Thoracic aorta (tissue), 2 donors: Measurements from ENCODE around the gene MS4A18. TPM values are rescaled to one million over a fixed set of nuclear protein-coding genes. Genes with fewer than 3 reads are reported as not detected.
"Not testable (repeated sequence)": the region's sequence is repeated elsewhere in the genome, so short reads cannot be mapped to it uniquely, and the experiment has no call there.

ENCODE experiments used
- ATAC-seq: fragments of 150-250 bp; one replicate; pipeline ENCODE4 v1.8.0; 2017; ENCODE audit warnings: low read depth; ENCODE audit not compliant: insufficient number of reproducible peaks, low FRiP score
- DNase-seq: peaks from one replicate; pipeline ENCODE4 v3.0.0-alpha.2; 2020; ENCODE audit warnings: low spot score
- H3K27ac ChIP-seq, 2 donors: fragments of 200-600 bp; sonication (generic); 1 replicate in 1 of 2; 2 replicates in 1 of 2; pipeline ENCODE4 v1.5.1; 2016; ENCODE audit warnings: mild to moderate bottlenecking in 2 of 2, moderate library complexity in 2 of 2
- H3K27me3 ChIP-seq: fragments of 200-600 bp; sonication (generic); replicated peaks from 2 replicates; pipeline ENCODE4 v1.6.0; 2016; ENCODE audit warnings: mild to moderate bottlenecking; ENCODE audit not compliant: insufficient read depth
- H3K36me3 ChIP-seq: fragments of 200-600 bp; sonication (generic); one replicate; pipeline ENCODE4 v1.5.1; 2016
- H3K4me1 ChIP-seq, 2 donors: fragments of 200-600 bp; sonication (generic); 1 replicate in 1 of 2; 2 replicates in 1 of 2; pipeline versions ENCODE4 v1.5.1 to v1.6.0; 2016; ENCODE audit warnings: low read depth in 2 of 2, mild to moderate bottlenecking in 1 of 2; ENCODE audit not compliant: control insufficient read depth in 1 of 2
- H3K4me3 ChIP-seq: fragments of 200-600 bp; sonication (generic); 2 replicates; pipeline ENCODE4 v1.5.1; 2016; ENCODE audit warnings: mild to moderate bottlenecking
- H3K9me3 ChIP-seq: fragments of 200-600 bp; sonication (generic); 2 replicates; pipeline ENCODE4 v1.5.1; 2016
- CTCF ChIP-seq: fragments of 200-600 bp; sonication (generic); IDR thresholded peaks from one replicate; pipeline ENCODE4 v1.5.1; 2019; ENCODE audit warnings: antibody characterized with exemption
- total RNA-seq, 2 donors: library from RNA; depleted of rRNA; stranded (reverse); fragments of >200 nt; gene quantifications; one replicate each; pipeline versions ENCODE4 v1.1.0 to v1.2.3, GENCODE V29; 2016

MS4A18 gene
- total RNA-seq: not detected

GRCh38 chr11:60724420-60724819 lies at the start of gene MS4A18:
Gene MS4A18 (plus strand): TSS chr11:60724720.
- no peak for ATAC-seq

DNA sequence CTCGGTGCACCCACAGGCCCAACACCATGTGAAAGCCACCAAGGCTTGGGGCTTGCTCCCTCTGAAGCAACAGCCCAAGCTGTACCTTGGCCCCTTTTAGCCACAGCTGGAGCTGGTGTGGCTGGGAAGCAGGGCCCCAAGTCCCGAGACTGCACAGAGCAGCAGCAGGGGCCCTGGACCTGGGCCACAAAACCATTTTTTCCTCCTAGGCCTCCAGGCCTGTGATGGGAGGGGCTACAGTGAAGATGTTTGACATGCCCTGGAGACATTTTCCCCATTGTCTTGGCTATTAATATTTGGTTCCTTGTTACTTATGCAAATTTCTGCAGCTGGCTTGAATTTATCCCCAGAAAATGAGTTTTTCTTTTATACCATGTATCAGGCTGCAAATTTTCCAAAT lies 46.3 kb upstream of the MS4A18 start:
- not testable (repeated sequence) for H3K27me3 ChIP-seq, DNase-seq, H3K4me1 ChIP-seq, H3K4me3 ChIP-seq, ATAC-seq, H3K9me3 ChIP-seq, H3K36me3 ChIP-seq, H3K27ac ChIP-seq

More at GRCh38 chr11:60724420-60724819, at the start of gene MS4A18:
- Histone ChIP-seq H3K27ac (no peak within 1 kb of the TSS), H3K36me3 (no peaks in the 10 kb centered on the region), H3K9me3 (no peaks in the 10 kb centered on the region), H3K4me1 (no peaks in the 10 kb centered on the region), H3K27me3 (no peaks in the 10 kb centered on the region), H3K4me3 (no peak within 1 kb of the TSS)
- TF ChIP-seq CTCF: no peak
- no peak for DNase-seq

- TF ChIP-seq CTCF: no peak
- Histone ChIP-seq H3K36me3 (no peaks in the 10 kb centered on the region), H3K4me1 (no peaks in the 10 kb centered on the region), H3K27ac (no peak overlapping the region), H3K9me3 (no peaks in the 10 kb centered on the region), H3K27me3 (no peaks in the 10 kb centered on the region), H3K4me3 (no peak overlapping the region)
- ATAC-seq (no peak), DNase-seq (no peak)
Observed at GRCh38 chr11:60679879-60680278, 44.6 kb upstream of the MS4A18 start.

GRCh38 chr11:60680455-60681119 lies 43.9 kb upstream of the MS4A18 start:
- H3K9me3 ChIP-seq: no peaks in the 10 kb centered on the region
- no peaks in the 10 kb centered on the region for H3K27me3 ChIP-seq
- TF ChIP-seq CTCF: no peak
- no peaks in the 10 kb centered on the region for H3K36me3 ChIP-seq
- H3K4me1 ChIP-seq: no peaks in the 10 kb centered on the region
- DNase-seq: no peak
- H3K27ac ChIP-seq: no peak overlapping the region
- no peak for ATAC-seq
- H3K4me3 ChIP-seq: no peak overlapping the region

DNA sequence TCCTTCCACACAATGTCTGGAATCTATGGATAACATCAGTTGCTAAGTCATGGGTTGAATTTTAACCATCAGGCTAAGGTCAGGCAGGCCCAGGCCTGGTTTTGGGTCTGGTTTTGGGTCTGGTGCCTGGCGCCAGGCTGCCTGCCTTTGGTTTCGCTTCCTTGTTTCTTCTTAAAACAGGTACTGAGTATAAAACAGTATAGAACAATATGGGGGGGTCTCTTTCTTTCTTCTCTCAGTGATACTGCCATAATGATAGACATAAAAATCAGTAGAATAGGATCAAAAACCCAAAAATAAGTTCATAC lies 40.0 kb upstream of the MS4A18 start:
- H3K9me3 ChIP-seq, H3K36me3 ChIP-seq, ATAC-seq, DNase-seq, H3K27ac ChIP-seq, H3K27me3 ChIP-seq, H3K4me1 ChIP-seq, H3K4me3 ChIP-seq: not testable (repeated sequence)

DNA sequence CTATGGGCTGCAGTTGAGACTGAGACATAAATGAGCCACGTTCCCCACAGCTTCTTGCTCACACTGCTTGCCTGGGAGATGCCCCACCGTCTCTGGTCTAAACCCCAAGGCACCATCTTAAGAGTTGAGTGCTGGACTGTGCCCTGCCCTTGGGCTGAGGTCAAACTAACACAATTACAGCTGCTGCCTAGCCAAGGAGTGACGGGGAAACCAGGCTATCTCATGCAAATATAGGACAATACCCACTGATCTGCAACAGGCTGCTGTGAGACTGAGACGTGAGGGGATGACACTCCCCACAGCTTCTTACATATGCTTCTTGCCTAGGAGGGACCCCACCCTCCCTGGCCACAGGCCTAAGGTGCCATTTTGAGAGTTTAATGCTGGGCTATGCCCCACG lies 32.9 kb upstream of the MS4A18 start:
- ATAC-seq (no peak), DNase-seq (no peak)
- H3K27ac ChIP-seq: no peak overlapping the region
- H3K4me3 ChIP-seq: no peak overlapping the region
- H3K36me3 ChIP-seq: no peaks in the 10 kb centered on the region
- no peaks in the 10 kb centered on the region for H3K27me3 ChIP-seq
- H3K9me3 ChIP-seq: no peaks in the 10 kb centered on the region
- no peaks in the 10 kb centered on the region for H3K4me1 ChIP-seq
- no peak for TF ChIP-seq CTCF
